DOHH2 (cell line): Measurements from ENCODE around the gene SLC4A3.

Experiments used
- H3F3A ChIP-seq: fragments of 200-600 bp; sonication (generic), shearing (Covaris generic); 2 replicates; pipeline ENCODE4 v1.6.0; 2016; ENCODE audit warnings: antibody characterized with exemption, mild to moderate bottlenecking; ENCODE audit not compliant: control insufficient read depth, insufficient read depth
- H3K27ac ChIP-seq: fragments of 200-600 bp; sonication (generic); 2 replicates; pipeline ENCODE4 v1.5.1; 2014; ENCODE audit warnings: low read depth, mild to moderate bottlenecking, low read length, moderate library complexity
- H3K27me3 ChIP-seq: fragments of 200-600 bp; sonication (generic); 2 replicates; pipeline ENCODE4 v1.6.1; 2014; ENCODE audit warnings: mild to moderate bottlenecking, low read length, mixed read lengths; ENCODE audit not compliant: control insufficient read depth
- H3K36me3 ChIP-seq: fragments of 200-600 bp; sonication (generic); 2 replicates; pipeline ENCODE4 v1.6.1; 2014; ENCODE audit warnings: mild to moderate bottlenecking, low read length, moderate library complexity, mixed read lengths; ENCODE audit not compliant: control insufficient read depth
- H3K4me1 ChIP-seq: fragments of 200-600 bp; sonication (generic); 2 replicates; pipeline ENCODE4 v1.6.1; 2014; ENCODE audit warnings: mild to moderate bottlenecking, low read length, mixed read lengths; ENCODE audit not compliant: control insufficient read depth
- H3K4me2 ChIP-seq: fragments of 200-600 bp; sonication (generic); 2 replicates; pipeline ENCODE4 v1.6.0; 2014; ENCODE audit warnings: mild to moderate bottlenecking, low read length, moderate library complexity
- H3K4me3 ChIP-seq: fragments of 200-600 bp; sonication (generic); 2 replicates; pipeline ENCODE4 v1.5.1; 2014; ENCODE audit warnings: mild to moderate bottlenecking, low read length, mixed read lengths
- H3K79me2 ChIP-seq: fragments of 200-600 bp; sonication (generic); 2 replicates; pipeline ENCODE4 v1.6.1; 2014; ENCODE audit warnings: mild to moderate bottlenecking, low read length, mixed read lengths; ENCODE audit not compliant: control insufficient read depth
- H3K9me2 ChIP-seq: fragments of 200-600 bp; sonication (generic); replicated peaks from 2 replicates; pipeline ENCODE4 v1.6.1; 2014; ENCODE audit warnings: mild to moderate bottlenecking, low read length, mixed read lengths; ENCODE audit not compliant: control insufficient read depth
- H3K9me3 ChIP-seq: fragments of 200-600 bp; sonication (generic); 2 replicates; pipeline ENCODE4 v1.6.1; 2014; ENCODE audit warnings: antibody characterized with exemption, low read length, mixed read lengths; ENCODE audit not compliant: control insufficient read depth, insufficient read depth
- H4K20me1 ChIP-seq: fragments of 200-600 bp; sonication (generic); 2 replicates; pipeline ENCODE4 v1.6.0; 2014; ENCODE audit warnings: low read depth, mild to moderate bottlenecking, antibody characterized with exemption, low read length, moderate library complexity; ENCODE audit not compliant: control insufficient read depth, insufficient read depth
- CTCF ChIP-seq: fragments of 200-600 bp; sonication (generic); IDR thresholded peaks from one replicate; pipeline ENCODE4 v1.5.1; 2014; ENCODE audit warnings: antibody characterized with exemption, mild to moderate bottlenecking, low read depth, low read length; ENCODE audit not compliant: poor library complexity, severe bottlenecking
- EZH2phosphoT487 ChIP-seq: fragments of 200-600 bp; sonication (generic); IDR thresholded peaks from 2 replicates; pipeline ENCODE4 v1.6.1; 2017; ENCODE audit warnings: borderline replicate concordance, mild to moderate bottlenecking, antibody characterized with exemption, low read length, moderate library complexity, mixed read lengths

The SLC4A3 gene

GRCh38 chr2:219628986-219629901 is 1.8 kb downstream of the SLC4A3 start:
- H3K4me2 ChIP-seq, result no peak overlapping the region

GRCh38 chr2:219629976-219630695 is 2.7 kb downstream of the SLC4A3 start:
- Histone ChIP-seq H3K79me2 (no peaks in the 10 kb centered on the region), H3K4me2 (no peak overlapping the region), H4K20me1 (no peaks in the 10 kb centered on the region)

More at GRCh38 chr2:219628986-219629901, 1.8 kb downstream of the SLC4A3 start:
- Histone ChIP-seq H3K36me3 (no peaks in the 10 kb centered on the region), H3K9me2 (no peaks in the 10 kb centered on the region), H4K20me1 (no peaks in the 10 kb centered on the region), H3K27ac (no peak overlapping the region), H3K27me3 (peaks cover 19% of the 10 kb centered on the region), H3K9me3 (no peaks in the 10 kb centered on the region), H3F3A (no peaks in the 10 kb centered on the region), H3K79me2 (no peaks in the 10 kb centered on the region), H3K4me3 (no peak overlapping the region), H3K4me1 (no peaks in the 10 kb centered on the region)
- TF ChIP-seq EZH2phosphoT487 (no peak), CTCF (no peak)

GRCh38 chr2:219630770-219631405 is 3.5 kb downstream of the SLC4A3 start:
- TF ChIP-seq CTCF (no peak), EZH2phosphoT487 (no peak)
- Histone ChIP-seq H3K4me3 (no peak overlapping the region), H3K27ac (no peak overlapping the region), H3K4me1 (no peaks in the 10 kb centered on the region), H3K9me3 (no peaks in the 10 kb centered on the region), H3K4me2 (no peak overlapping the region), H3K9me2 (no peaks in the 10 kb centered on the region), H3K36me3 (no peaks in the 10 kb centered on the region), H3K79me2 (no peaks in the 10 kb centered on the region), H3F3A (no peaks in the 10 kb centered on the region), H4K20me1 (no peaks in the 10 kb centered on the region), H3K27me3 (peaks cover 15% of the 10 kb centered on the region)

More at GRCh38 chr2:219629976-219630695, 2.7 kb downstream of the SLC4A3 start:
- no peaks in the 10 kb centered on the region for H3K9me3 ChIP-seq
- no peak overlapping the region for H3K4me3 ChIP-seq
- no peak overlapping the region for H3K27ac ChIP-seq
- no peaks in the 10 kb centered on the region for H3K4me1 ChIP-seq
- no peaks in the 10 kb centered on the region for H3F3A ChIP-seq
- H3K36me3 ChIP-seq, result no peaks in the 10 kb centered on the region
- no peaks in the 10 kb centered on the region for H3K9me2 ChIP-seq
- peaks cover 15% of the 10 kb centered on the region for H3K27me3 ChIP-seq
- TF ChIP-seq CTCF, result no peak
- TF ChIP-seq EZH2phosphoT487, result no peak
